ENCODE data around the gene RNF32. TPM values are rescaled to one million over a fixed set of nuclear protein-coding genes. Genes with fewer than 3 reads are reported as not detected.
A peak's percentile ranks its signal among the peaks of the same experiment; 100 is the strongest.

Gene RNF32
- total and polyA plus RNA-seq, 2 of the 13 experiments (the other 11 are each of a cell fraction or from before 2014, with no cell fraction given) = not detected

GRCh38 chr7:156725936-156726335 is 85.4 kb downstream of the RNF32 start:
- no peak overlapping the region for H3K4me3 ChIP-seq (replicated peaks in 1 of 3; ENCODE audit: insufficient read depth in 1 of 3, low read depth in 2 of 3, low read length in 3 of 3)
- no peak overlapping the region for H3K9ac ChIP-seq (ENCODE audit: insufficient read depth, low read depth, low read length)
- no peaks in the 10 kb centered on the region for H3K9me3 ChIP-seq (ENCODE audit: low read length)
- in situ Hi-C loops (cut with HindIII; ENCODE audit: extremely low pct_ligation_motif_present, low pct_unique_long_range_greater_than_20kb) (no loop called here), intact Hi-C loops (cut with micrococcal nuclease; ENCODE audit: unreplicated experiment) (no loop called here)
- no peak for DNase-seq (ENCODE audit: low spot score)
- ChIA-PET POLR2A (no interaction called here), CTCF (ENCODE audit: low intra/inter-chr PET ratio, low total read pairs) (no interaction called here)
- H4K20me1 ChIP-seq (ENCODE audit: insufficient read depth, low read length) = no peaks in the 10 kb centered on the region
- no peak overlapping the region for H2AFZ ChIP-seq (ENCODE audit: low read length)
- H3K36me3 ChIP-seq (replicated peaks in 1 of 2; ENCODE audit: control insufficient read depth in 1 of 2, insufficient read depth in 2 of 2, low read length in 2 of 2) = no peaks in the 10 kb centered on the region
- BruUV-seq (replicated peaks) = no TSS peak
- no peak overlapping the region for H3K27ac ChIP-seq (ENCODE audit: extremely low read length, insufficient read depth, low read length)
- TF ChIP-seq CEBPB (IDR thresholded peaks at IDR 0.05; ENCODE audit: borderline replicate concordance, low read depth, low read length) (peak; percentile 11; the same call in 1 of the 2 replicates), ARID4A (CRISPR knock-in tag; IDR thresholded peaks at IDR 0.05; ENCODE audit: borderline replicate concordance) (no peak), MAFK (conservative IDR thresholded peaks at IDR 0.05 in 1 of 2, IDR thresholded peaks at IDR 0.05 in 1 of 2; ENCODE audit: low read length in 2 of 2) (peak in 1 of 2 experiments; percentile 6; a peak in 1 of 4 replicates), ZNF839 (CRISPR knock-in tag; IDR thresholded peaks at IDR 0.05; ENCODE audit: borderline replicate concordance) (no peak), KDM1A (CRISPR knock-in tag; IDR thresholded peaks at IDR 0.05) (no peak)
- no peaks in the 10 kb centered on the region for H3K27me3 ChIP-seq (ENCODE audit: control insufficient read depth in 1 of 2, insufficient read depth in 2 of 2, low read length in 2 of 2)
- H3K79me2 ChIP-seq (ENCODE audit: insufficient read depth, low read length) = no peaks in the 10 kb centered on the region
- no peak for ATAC-seq
- no peak for FAIRE-seq
- no peak overlapping the region for H3K4me2 ChIP-seq (ENCODE audit: low read depth, low read length)
- H3K4me1 ChIP-seq (ENCODE audit: insufficient read depth, low read length) = peaks cover 9% of the 10 kb centered on the region

Measured in HepG2 (cell line).